Activated CD8-positive, alpha-beta memory T cell treated with anti-CD3 and anti-CD28 coated beads, Interleukin-2, amount 50 U/mL, for 48 hours (primary cell): ENCODE data around the gene ARL5C.

Experiments used
- DNase-seq: peaks from one replicate; pipeline ENCODE4 v3.0.0-alpha.2; 2020

The ARL5C gene

GRCh38 chr17:39165841-39166349, at the start of gene ARL5C:
ARL5C (minus strand) TSS chr17:39166161; CDS start chr17:39165760, 401 bp downstream.
- no peak for DNase-seq

GRCh38 chr17:39213852-39214251, 47.9 kb upstream of the ARL5C start:
- no peak for DNase-seq

- DNase-seq, result no peak
These were observed 47.0 kb upstream of the ARL5C start for GRCh38 chr17:39212841-39213480.

DNA sequence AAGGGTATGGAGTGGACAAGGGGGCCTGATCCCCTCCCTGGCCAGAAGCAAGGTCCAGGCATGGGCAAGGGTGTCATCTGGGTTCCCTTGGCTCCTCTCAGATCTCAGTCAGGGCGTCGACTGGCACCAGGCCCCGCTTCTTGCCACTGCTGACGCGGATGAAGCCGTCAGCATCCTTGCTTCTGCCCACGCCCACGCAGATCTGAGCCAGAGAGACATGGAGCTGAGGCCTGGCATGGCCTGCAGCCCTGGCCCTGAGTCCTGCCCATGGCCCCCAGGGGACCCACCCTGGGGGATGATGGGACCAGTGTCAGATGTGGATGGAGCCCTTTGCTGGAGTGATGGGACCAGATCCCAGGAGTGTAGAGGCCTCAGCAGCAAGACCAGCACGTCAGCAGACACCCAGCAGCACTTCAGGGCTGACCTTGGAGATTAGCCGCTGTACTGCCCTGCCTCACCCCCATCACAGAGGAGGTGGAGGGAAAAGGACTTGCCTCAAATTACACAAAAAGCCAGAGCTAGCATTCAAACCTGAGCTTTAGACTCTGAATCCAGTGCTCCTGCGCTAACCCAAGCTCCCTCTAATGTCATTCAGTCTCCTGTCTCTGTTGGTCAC, 46.3 kb upstream of the ARL5C start:
- no peak for DNase-seq

DNA sequence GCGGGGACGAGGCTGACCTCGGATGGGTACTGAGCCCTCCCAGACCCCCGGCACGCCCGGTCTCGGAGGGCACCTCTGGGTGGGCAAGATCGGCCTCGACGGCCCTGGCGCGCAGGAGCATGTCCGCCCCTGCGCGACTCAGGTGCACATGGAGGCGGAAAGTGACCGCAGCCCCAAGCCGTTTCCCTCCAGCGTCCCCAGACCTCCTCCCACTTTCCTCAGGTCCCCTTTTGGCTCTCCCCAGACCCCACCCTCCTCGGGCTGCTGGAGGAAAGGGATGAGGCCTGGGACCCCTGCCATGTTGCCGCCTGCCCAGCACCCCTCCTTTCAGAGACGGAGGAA, 44.1 kb upstream of the ARL5C start:
- DNase-seq, result no peak

- DNase-seq, result peak; percentile 86
These were observed 43.5 kb upstream of the ARL5C start for GRCh38 chr17:39209317-39210092.

DNA sequence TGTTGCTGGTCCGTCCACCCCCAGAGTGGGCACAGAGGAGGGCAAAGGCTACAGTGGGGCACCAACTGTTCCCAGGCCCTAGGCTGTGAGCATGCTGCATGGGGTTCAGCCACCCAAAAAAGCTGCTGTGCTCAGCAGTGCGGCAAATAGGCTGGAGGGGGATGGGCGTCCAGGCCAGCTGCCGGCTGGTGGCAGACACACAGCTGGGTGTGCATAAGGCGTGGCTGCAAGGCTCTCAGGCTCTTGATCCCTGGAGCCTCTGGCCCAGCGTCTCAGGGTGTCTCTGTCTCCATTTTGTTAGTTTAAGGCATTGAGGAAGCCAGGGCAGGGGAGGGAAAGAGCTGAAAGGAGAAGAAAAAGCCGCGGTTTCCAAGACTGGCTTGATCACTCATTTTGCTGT, 42.9 kb upstream of the ARL5C start:
- no peak for DNase-seq

DNA sequence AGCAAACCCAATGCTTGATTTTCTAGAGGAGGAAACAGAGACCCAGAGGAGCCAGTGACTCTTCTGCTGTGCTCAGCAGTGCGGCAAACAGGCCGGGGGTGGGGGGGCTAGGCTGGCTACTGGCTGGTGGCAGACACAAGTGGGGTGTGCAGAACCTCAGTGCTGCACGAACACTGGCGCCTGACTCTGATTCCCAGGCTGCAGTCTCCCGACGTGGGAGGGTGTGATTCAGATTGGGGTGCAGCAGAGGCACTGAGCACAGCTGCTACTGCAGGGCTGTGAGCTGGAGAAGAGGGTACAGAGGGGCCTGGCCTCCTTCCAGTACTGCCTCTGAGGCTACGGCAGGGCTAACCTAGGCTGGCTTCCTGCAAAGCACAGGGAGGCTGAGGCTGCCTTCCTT, 42.2 kb upstream of the ARL5C start:
- DNase-seq, result no peak

- no peak for DNase-seq
These were observed 39.2 kb upstream of the ARL5C start for GRCh38 chr17:39205112-39205526.

DNA sequence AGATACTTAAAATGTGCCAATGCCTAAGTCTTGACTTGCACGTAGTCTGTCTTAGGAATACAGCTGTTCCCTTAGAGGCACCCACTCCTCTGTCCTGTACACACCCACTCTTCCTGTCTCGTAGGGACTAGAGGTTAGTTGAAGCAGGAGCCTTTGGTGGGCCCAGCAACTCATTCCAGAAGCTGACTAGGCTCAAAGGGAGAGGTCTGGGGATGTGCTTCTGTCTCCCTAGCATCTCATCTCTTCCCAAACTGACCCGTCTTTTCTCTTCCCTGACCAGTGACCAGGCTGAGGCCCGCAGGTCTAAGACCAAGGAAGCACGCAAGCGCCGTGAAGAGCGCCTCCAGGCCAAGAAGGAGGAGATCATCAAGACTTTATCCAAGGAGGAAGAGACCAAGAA, 38.3 kb upstream of the ARL5C start:
- DNase-seq, result no peak

DNA sequence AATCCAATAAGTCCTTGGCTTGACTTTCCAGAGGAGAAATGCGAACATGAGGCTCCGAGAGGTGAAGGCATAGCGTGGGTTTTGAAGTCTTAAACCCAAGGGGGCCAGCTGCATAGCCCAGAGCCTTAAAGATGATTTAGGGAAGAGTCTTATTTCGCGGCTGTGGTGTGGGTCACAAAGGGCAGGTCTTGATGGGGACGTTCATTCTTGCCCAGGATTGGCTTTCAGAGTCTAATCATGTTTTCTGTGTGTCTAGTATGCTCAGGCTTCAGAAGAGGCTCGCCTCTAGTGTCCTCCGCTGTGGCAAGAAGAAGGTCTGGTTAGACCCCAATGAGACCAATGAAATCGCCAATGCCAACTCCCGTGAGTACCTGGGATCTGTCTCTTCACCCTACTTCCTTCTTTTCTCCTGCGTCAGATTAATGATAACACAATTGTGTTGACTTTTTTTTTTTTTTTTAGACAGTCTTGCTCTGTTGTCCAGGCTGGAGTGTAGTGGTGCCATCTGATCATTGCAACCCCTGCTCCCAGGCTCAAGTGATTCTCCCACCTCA, 35.1 kb upstream of the ARL5C start:
- no peak for DNase-seq

DNA sequence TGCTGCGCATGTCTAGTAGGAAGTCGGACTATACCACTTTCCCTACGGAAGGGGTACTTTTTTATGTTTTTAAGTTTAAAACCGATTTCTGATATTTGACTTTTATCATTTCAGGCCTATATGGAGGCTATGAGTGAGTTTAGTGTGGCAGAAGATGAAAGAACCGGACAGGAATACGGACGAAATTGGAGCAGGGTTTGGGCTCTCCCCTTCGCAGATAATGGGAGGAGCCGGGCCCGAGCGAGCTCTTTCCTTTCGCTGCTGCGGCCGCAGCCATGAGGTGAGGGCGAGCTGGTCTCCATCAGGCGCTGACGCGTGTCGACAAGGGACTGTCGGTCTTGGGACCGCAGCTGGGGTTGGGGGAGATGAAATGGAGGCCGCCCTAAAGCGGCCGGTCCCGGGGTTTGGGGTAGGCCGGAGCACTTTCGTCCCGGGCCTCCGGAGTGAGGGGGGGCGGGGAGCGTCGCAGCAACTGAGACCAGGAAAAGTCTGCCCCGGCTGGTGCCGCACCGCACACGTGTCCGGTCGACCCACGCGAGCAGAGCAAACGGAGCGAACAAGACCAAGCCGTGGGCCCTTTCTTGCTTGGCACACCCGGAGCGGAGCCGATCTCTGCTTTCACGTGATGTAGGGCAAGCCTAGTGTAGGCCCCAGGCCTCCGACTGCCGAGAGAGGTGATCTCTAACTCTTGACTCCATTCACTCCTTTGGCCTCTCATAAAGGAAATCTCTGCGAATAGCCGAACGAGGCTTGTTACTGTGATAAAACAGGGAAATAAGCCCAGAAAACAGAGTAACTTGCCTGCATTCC, 34.3 kb upstream of the ARL5C start, which contains the start of gene RPL19:
RPL19 (plus strand) TSS at position 214 of the 810 bp plus-strand sequence; CDS start at position 276, 62 bp downstream.
- peak; percentile 90 for DNase-seq

GRCh38 chr17:39199820-39200069, 33.8 kb upstream of the ARL5C start:
- DNase-seq, result peak; percentile 90

- DNase-seq, result no peak
These were observed 32.2 kb upstream of the ARL5C start for GRCh38 chr17:39198186-39198566.

- DNase-seq, result peak; percentile 85
These were observed 31.6 kb upstream of the ARL5C start, which contains the start of gene CACNB1 for GRCh38 chr17:39197380-39198185. CACNB1 (minus strand) TSS chr17:39197669; CDS start chr17:39197495, 174 bp downstream.

DNA sequence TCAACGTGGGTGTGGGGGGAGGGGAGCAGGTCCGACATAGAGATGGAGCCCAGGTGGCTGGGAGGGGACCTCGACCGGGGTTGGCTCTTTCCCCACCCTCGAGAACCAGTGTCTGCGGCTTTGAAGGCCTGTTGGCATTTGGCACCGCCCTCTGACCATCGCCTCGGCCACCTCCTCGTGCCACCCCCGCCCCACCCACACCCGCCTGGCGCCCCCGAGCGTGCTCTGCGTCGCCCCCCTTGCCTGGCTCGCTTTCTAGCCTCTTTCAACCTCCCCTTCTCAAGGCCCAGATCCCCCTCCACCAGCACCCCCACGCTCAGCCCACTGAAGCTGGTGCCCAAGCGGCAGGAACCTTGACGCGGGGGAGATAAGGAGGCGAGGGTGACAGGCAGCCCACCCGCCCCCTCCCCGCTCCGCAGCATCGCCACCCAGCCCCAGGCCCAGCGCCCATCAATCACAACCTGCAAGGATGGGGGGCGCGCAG, 30.9 kb upstream of the ARL5C start:
- no peak for DNase-seq

GRCh38 chr17:39196241-39196807, 30.4 kb upstream of the ARL5C start:
- DNase-seq, result no peak

DNA sequence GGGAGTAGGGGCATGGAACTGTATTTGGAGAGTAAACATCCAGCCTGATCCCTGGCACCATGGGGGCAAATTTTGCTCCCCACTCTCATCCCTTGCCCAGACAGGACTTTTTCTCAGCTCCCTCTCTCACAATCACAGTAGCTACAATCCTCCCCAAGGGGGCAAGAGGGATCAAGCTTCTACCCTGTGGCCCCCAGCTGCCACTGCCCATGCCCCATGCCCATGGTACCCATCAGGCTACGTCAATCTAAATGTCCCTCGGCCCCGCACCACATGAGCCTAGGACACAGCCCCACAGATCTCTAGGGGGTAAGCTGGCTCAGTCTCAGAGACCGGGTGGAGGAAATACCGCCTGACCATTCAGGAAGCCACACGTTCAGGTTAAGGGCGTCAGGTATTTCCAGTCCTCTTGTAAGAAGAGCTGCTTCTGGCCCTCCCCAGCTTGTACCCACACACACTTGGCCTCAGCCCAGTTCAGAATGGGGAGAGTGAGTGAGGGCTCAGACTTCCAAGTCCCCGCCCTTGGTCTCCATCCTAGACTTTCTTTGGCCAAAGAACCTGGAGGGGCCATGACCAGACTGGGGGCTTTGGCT, 29.7 kb upstream of the ARL5C start:
- DNase-seq, result no peak

DNA sequence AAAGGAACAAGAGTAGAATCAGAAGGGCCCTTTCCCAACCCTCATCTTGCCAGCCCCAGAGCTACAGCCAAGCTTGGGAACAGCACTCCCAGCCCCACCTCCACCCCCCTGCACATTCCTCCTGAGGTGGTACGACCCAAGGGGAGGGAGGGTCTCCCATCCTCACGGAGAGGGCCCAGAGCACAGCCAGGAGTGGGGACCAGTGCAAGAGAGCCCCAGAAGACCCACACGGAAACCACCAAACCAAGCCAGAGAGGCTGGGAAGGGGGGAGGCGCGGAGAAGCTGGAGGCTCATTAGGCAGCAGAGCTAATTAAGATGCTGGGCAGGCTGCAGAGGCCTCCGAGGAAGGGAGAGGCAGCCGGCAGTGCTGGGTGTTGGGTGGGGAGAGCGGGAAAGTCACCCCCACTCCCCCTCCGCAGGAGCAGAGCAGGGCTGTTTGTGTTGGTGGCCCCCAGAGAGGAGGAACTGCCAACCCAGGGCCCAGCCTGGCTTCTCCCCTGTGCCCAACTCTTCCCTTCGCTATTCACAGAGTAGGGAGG, 29.1 kb upstream of the ARL5C start:
- DNase-seq, result no peak

DNA sequence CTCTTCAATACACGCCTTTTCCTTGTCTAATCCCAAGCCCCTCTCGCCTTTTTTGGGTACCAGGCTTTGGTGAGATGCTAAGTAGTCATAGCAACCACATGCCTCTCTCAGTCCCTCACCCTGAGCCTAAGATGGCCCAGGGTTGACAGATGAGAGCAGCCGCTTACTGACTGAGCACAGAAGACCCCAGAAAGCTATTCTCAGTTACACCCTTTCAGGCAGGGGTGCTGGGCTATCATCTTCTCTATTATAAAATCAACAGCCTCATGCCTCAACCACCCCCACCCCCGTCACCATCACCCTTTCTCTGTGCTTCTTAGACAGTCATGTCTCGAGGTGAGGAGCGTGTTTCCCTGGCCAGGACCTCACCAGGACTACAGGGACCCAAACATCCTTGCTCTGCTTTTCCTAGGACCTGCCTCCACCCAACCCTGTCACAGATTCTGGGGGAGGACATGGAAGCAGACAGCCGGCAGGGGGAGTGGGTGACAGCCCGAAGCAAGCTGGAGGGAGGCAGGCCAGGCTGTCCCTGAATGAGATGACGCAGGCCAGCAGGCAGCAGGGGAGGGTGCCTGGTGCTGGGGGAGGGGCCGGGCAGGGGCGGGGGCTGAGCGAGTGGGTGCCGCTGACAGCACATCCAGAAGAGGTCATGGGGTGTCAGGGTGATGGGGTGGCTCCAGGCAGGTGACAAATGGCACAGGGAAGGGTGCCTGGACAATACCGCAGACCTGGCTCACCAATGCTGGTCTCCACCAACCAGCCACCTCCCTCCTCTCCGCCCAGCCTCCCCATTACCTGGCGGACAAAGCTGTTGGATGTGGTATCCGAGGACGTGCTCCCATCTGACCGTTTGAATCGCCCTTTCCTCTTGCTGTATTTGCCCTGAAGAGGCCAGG, 28.4 kb upstream of the ARL5C start:
- no peak for DNase-seq
